Activated CD4-positive, alpha-beta T cell treated with anti-CD3 and anti-CD28 coated beads, Interleukin-2, Interleukin-4, amounts not matched to agents 100 ng/mL and 50 ng/mL, durations not matched to agents 16 hours and 8 hours (primary cell): ENCODE results near the gene MLN.
"Not testable (repeated sequence)": the region's sequence is repeated elsewhere in the genome, so short reads cannot be mapped to it uniquely, and the experiment has no call there.

Source experiments
- DNase-seq: peaks from one replicate; pipeline ENCODE4 v3.0.0-alpha.2; 2020; ENCODE audit warnings: low spot score

The MLN gene

DNA sequence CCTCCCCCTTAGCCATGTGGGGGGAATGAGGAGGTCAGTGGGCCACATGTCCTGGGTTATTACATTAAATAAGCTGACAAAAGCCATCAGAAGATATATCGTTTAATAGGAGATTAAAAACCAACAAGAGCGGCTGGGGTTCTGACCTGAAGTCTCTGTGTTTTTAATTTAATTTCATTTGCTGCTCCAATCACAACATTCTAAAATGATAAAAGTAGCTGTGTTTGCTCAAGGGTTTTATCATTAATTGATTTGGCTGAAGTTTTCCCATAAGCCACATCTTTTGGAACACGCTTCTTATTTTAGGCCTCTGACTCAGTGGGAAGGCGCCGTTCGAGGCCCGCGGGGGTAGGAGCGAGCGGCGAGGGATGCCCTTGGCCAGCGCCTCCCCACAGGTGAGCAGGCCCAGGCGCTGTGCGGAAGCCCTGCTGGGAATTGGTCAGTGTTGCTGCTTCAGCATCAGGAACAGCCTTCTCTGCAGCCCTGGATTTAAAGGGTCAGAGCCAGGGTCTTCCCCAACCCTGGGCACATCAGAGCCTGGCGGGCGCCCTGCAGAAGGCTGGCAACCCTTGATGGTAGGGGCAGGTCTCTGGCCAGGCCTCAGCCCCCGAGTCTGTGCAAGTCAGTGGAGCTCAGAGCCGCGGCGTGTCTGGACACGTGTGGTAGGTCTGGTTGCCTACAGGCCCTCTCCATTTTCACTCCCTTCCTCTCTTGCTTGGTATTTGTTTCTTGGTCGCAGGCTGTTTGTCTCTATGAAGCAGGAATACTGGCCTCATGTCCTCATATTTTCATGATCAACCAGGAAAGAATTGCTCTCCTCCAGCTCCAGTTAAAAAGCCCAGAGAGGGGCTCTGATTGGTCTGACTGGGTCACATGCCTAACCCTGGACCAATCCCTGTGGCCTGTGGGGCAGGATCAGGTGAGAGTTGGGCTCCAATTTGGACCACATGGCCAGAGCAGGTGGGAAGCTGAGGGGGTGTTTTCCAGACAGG is 30.9 kb upstream of the MLN start:
- DNase-seq = no peak

GRCh38 chr6:33833599-33833998 is 29.8 kb upstream of the MLN start:
- DNase-seq = no peak

DNA sequence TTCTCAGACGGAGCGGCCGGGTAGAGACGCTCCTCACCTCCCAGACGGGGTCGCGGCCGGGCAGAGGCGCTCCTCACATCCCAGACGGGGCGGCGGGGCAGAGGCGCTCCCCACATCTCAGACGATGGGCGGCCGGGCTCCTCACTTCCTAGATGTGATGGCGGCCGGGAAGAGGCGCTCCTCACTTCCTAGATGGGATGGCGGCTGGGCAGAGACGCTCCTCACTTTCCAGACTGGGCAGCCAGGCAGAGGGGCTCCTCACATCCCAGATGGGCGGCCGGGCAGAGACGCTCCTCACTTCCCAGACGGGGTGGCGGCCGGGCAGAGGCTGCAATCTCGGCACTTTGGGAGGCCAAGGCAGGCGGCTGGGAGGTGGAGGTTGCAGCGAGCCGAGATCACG is 29.0 kb upstream of the MLN start:
- DNase-seq = not testable (repeated sequence)

- not testable (repeated sequence) for DNase-seq
These were observed 27.9 kb upstream of the MLN start for GRCh38 chr6:33831725-33832124.

- no peak for DNase-seq
These were observed 26.9 kb upstream of the MLN start for GRCh38 chr6:33830635-33831240.

DNA sequence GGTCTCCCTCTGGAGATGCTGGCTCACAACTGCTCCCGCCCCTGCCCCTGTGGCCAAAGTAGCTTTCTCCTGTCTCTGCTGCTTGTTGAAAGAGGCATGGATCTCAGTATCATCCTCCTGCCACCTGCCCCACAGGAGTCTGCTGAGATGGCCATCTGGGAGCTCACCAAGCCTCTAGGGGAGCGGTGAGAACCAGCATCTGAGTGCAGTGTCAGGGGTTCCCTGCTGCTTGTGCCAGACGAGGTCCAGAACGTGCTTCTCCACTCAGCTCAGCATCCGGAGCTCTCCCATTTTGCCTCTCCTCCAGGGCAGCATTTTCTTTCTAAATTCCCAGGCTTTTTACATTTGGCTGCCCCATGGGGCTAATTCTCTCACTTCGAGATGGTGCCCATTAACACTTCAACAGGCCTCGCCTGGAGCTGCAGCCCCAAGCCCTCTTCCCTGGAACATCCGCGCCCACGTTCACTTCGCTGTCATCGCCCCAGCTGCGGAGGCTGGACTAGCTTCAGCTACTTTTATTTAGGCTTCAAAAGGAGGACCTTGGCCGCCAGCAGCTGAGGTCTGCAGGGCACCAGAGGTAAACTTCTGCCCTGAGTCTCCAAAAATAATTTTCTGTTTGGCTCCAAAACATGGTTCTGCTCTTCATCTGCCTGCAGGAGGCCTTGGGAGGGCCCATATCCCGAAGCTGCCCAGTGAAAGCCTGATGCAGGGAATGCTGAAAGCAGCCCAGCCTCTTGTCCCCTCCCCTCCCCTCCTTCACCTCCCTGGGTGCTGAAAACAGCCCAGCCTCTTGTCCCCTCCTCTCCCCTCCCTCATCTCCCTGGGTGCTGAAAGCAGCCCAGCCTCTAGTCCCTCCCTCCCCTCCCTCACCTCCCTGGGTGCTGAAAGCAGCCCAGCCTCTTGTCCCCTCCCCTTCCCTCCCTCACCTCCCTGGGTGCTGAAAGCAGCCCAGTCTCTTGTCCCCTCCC is 25.2 kb upstream of the MLN start:
- no peak for DNase-seq

GRCh38 chr6:33828452-33828763 is 24.6 kb upstream of the MLN start:
- no peak for DNase-seq

DNA sequence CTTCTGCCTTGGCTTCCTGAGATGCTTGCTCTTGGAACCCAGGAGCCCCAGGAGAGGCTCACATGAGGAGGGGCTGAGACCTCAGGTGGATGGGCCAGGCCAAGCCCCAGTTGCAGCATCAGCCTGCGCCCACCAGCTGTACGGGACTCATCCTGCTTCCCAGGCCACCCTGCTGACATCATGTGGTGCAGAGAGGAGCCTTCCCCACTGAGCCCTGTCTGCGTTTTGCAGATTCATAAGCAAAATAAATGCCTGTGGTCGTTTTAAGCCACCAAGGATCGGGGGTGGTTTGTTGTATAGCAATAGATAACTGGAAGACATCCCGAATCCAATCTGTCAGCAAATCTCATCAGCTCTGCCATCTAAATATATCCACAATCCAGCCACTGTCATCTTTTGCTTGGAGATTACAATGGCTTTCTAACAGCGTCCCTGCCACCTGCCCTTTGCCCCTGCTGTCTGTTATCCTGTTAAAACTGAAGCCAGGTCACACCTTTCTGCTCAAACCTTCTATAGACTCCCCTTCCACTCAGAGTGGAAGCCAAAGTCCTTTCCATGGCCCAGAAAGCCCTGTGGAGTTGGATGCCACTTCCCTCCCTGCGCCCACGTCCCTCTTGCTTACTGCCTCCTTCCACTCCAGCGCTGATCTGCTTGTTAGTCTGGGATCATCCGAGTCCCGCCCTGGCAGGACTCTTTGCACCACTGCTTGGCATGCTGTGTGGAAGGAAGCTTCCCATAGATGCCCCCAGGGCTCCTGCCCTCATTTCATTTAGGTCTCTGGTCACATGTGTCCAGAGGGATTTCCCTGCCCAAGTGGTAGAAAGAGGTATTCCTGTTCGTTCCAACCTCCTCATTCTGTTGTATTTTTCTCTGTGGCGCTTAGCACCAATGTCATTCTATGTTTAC is 24.0 kb upstream of the MLN start:
- DNase-seq = no peak

GRCh38 chr6:33826537-33826936 is 22.7 kb upstream of the MLN start:
- DNase-seq = no peak

DNA sequence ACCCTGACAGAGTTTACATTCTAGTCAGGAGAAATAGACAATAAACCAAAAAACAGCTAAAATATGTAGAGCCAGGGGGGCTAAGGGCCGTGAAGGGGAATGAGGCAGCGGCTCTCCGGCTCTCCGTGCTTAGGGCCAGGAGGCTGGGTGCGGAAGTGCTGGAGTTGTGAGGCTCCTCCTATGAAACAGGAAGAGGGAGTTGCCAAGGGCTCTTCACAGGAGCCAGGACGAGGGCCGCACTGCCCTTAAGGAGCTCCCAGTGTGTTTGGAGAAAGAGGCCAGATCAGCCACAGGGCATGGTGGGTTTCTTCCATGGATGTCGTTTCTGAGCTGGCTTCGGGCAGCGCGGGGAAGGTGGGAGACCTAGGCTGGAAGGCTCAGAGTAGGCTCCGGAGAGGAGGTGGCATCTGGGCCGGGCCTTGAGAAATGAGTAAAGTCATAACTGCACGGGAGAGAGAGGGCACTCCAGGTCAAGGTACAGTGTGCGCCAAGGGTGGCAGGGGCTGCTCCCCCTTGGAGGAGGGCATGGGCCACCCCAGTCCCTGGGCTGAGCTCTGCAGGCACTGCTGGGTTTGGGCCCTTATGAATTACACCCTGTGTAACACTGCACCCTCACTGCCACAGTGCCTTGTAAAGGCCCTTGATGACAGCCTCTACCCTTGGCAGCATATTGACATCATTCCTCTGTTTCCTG is 20.8 kb upstream of the MLN start:
- no peak for DNase-seq

- no peak for DNase-seq
These were observed 20.0 kb upstream of the MLN start for GRCh38 chr6:33823806-33824205.

- no peak for DNase-seq
These were observed 19.0 kb upstream of the MLN start for GRCh38 chr6:33822575-33823395.

- no peak for DNase-seq
These were observed 17.1 kb upstream of the MLN start for GRCh38 chr6:33820784-33821520.

- no peak for DNase-seq
These were observed 16.4 kb upstream of the MLN start for GRCh38 chr6:33820243-33820642.

DNA sequence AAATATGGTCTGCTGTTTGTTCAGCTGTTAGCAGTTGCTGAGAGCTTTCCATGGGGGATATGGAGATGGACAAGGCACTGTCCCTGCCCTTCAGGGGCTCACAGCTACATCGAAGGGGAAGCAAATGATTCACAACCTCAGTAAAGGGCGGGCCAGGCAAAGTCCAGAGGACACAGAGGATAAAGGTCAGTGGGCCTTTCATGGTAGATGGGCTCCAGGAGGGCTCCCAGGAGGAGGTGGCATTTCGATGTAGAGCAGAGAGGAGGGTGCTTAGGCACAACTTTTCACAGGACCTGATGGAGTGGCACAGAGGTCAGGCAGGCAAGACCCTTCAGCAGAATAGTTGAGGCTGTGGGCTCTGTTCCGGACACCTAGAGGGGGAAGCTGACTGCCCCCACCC is 15.2 kb upstream of the MLN start:
- no peak for DNase-seq

DNA sequence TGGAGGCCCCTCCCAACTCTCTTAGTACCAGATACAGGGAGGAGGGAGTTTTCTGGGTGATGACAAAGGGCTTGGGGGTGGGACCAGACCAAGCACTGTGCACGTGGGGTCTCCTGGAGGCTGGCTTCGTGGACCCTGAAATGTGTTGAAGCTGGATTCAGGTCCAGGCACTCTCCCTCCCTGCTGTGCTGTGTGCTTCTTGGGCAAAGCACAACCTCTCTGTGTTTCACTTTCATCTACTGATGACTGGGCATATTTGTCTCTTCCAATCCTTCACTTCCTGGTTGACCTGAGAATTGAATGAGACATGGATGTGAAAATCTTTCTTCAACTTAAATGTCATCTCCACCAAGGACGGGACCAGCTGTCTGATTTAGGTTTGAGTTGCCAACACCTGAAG is 14.5 kb upstream of the MLN start:
- no peak for DNase-seq

DNA sequence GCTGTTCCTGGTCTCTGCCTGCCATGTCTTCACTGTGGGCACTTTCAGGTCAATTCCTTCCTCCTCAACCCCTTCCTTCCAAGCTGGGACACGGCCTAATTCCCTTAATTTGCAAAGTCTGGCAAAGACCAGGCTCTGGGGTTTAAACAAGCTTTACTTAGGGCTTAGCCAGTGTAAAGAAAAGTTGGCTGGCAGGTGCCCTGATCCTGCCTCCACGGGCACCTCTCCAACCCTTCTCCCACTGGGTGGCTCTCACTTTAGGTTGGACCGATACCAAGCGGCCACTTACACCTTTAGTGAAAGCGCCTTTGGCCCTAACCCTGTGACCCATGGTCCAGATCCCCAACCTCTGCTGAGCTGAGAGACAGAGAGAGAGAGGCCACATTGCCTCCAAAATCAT is 13.7 kb upstream of the MLN start:
- no peak for DNase-seq

DNA sequence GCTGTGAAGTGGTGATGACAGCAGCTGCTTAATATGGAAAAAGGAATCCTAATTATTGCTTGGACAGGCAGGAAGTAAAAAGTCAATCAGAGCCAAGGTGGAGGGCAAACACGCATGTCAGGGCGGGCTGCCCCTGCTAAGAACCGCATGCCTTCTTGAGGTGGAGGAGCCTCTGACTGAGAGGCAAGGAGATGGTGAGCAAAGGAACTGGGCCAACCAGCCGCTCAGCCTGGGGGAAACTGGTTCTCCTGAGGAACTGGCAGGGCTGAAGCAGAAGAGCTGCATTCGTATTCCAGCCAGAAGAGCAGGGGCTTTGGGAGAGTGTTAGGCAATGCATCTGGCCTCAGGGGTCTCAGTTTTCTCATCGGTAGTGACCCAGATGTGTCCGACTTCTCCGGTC is 13.1 kb upstream of the MLN start:
- DNase-seq = no peak

DNA sequence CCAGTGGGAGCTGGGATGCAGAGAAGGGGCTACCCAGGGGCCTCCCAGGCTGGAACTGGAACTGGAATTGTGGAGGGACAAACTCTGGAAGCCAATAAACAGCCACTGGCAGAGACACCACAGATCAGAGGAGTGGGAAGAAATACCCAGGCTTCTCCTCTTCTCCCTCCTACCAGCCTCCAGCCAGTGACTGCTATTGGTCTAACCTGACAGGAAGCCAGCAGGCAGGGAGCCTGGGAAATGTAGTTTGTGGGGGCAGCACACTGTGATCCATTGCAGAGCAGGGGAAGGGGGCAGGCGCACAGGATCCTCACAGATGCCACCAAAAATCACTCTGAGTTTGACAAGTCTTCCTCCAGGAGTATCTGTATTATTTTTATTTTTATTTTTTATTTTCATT is 12.1 kb upstream of the MLN start:
- peak; percentile 37 for DNase-seq
